GM18909 (cell line): Measurements from ENCODE around the gene NTM.

ENCODE experiments used
- ATAC-seq: cut with Tn5 transposase; IDR thresholded peaks from one replicate; pipeline ENCODE4 v1.9.1; 2021; ENCODE audit warnings: mild to moderate bottlenecking; ENCODE audit not compliant: unreplicated experiment, poor library complexity

Gene NTM

DNA sequence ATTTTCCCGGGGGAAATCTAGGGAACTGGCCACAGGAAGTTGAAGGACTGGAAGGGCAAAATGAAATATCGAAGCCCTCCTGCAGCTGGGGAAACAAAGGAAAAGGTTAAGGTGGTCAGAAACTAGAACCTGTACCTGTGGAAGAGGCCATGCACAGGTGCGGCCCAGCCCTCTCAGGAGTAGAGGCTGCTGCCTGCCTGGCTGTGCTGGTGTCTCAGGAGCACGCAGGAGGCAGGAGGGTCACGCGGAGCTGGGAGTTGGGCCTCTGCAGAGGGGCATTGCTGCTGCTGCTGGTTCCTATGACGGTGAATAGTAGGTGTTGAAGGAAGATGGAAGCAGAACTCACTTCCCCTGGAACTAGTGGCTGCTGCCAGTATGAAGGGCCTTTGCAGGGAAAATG is 425.7 kb downstream of the NTM start:
- ATAC-seq: no peak

DNA sequence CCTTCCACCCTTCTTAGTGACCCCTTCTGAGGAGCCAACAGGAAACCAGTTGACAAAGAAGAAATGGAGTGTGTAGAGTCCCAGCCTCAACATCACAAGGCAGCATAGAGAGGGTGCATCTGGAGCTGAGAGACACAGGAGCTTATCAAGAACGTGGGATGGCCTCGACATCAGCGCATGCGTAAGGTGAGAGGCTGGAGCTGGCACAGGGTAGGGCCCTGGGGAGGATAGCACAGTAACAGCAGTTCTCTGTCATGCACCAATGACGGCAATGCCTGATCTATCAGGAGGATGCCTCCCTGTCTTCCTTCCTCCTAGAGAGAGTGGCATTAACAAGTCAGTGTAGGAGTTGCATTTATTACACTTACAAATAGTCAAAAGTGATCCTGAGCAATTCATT is 426.1 kb downstream of the NTM start:
- no peak for ATAC-seq

DNA sequence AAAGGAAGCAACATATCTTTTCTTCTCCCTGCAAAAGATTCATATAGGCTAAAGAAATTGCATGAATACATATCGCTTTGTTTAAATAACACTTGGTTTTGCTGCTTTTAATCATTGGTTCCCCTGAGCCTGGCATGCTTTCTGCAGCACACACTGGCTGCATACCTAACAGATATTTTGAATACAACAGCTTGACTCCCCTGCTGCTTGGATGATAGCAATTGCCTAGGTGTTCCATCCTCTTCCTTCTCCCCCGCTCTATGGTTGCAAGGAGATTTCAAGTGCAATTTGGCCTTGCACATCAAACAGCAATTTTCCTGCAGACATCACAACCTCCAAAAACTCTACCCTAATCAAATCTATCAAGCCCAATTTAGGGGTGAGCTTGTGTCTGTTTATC is 430.0 kb downstream of the NTM start:
- no peak for ATAC-seq

DNA sequence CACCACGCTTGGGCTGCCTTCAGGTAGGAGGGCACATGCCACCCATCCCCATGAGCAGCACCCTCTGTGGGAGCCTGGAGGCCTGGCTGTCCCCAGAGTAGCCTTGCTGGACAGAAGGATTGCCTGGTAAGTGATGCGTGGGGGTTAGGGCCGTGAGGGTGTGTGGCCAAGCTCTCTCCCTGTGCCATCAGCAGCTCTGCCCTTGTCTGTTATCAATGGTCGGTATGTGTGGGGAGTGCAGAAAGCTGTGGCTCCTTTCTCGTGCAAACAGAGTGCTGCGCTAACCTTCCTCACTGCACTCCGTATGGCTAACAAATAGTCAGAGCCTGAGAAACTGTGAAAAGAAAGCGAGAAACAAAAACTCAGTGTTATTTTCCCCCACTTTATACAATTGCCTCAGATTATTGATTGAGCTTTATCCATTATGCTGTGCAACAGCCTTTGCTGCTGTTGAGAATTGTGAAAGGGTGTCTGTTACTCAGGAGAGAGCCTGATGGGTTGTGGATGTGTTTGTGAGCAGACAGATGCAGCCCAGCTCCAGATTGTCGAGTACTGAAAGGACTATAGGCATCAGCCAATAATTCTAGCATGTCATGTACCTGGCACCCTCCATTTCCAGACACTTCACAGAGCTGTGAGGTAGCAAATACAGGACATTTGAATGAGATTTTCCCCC is 432.2 kb downstream of the NTM start:
- no peak for ATAC-seq

DNA sequence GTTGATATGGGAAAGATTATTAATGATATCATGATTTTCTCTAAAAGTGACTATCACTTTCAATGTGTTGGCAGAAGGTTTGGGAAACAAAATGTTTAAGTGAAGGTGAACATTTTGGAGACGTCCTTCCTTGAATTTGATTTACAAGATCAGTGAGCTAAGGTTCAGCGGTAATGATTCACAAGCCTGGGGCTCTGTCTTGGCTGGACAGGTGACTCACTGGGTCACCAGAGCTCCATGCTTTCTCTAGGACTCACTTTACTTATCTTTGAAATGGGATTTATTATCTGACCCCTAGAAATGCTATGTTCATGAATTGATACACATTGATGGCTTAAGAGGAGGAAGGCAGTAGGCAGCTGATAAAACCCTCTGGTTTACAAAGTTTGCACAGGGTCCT is 437.5 kb downstream of the NTM start:
- no peak for ATAC-seq

DNA sequence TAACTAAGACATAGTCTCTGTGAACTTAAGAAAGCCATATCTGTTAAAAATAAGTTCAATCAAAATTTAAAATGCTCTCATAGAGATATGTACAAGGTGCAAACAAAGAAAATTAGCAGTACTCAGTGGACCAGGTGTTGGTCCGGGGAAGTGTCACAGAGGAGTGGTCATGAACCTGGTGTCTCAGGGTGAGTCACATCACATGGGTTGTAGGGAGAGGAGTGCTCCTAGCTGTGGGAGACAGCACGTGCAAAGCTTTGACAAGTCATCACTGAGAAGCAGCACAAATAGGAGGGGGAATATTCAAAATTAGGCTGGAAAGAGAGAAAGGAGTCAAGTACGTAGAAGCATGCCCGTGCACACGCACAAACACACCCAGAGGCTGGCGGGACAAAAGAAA is 438.1 kb downstream of the NTM start:
- no peak for ATAC-seq

DNA sequence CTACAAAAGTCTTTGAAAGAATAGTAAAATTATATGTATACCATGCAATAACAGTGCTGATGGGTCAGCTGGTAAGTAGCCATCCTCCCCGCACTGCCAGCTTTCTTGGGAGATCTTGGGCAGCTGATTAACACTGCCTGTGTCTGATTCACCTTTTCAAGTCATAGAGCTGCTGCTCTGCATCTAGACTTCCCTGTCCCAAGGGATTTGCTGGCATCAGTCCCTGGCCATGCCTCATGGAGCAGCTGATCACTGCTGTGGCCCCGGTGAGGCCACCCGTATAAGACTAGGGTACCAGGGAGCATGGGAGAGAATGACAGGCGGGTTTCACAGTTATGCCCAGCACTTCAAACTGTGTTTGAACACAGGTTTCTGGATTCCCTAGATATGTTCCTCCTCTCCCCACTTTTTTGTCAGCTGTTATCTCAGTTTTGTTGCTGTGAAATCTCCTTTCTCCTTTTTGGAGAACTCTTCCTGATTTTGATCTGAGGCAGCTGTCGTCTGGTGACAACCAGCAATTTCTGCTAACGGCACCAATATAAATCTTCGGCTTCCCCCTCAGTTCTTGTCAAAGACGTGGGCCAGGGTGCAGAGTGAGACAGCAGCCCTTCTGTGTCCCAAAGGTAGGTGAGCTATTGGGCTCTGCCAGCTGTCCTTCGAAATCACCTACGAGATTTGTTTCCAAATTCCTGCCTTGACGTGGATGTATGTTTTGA is 438.9 kb downstream of the NTM start:
- no peak for ATAC-seq

DNA sequence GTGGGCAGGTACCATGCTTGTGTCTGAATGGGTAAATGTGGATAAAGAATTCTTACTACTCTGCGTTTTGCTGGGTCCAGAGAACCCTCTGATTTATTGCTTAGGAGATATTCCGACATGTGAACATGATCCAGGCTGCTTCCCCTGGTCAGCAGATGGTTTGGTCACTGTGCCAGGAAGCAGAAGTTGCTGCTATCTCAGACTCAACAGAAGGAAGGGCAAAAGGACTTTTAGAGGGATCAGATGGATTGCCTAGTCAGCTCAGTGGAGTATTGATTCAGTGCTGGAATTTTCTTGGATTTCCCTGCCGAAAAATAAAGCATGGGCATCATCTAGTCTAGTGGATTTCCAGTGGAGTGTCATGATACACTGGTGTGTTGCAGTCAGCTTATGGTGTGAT is 440.1 kb downstream of the NTM start:
- no peak for ATAC-seq

DNA sequence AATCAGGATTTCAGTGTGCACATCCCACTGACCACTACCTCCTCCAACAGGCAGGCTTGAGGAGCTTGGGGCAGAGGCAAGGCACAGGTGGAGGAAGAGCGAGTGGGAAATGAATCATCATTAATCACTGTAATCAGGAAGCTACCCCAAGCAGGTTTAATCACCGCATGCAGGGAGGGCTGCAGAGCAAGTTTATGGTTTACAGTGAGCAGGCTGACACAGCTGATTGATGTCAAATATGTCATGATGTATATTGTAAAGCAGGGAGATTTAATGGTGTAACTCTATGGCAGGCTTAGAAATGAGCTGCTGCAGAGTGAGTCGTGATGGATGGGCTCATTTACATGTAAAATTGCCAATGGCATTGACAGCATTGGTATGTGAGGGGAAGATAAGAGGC is 441.0 kb downstream of the NTM start:
- ATAC-seq: no peak

DNA sequence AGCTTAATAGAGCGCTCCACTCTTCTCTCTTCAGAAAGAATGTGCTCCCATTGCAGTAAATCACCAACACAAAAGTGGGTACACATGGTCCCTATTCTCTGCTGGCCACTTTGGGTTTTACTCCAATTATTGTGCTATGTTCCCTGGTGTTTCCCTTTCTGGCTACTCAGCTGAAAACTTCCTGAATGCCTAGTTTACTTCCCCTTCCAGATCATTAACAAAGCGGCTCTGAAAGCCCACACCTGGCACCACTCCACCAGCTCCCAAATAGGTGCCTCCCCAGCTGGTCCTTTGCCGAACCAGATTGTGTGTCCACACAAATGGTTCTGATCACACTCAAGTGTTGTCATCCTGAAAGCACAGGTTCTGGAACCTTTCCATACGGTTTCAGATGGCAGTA is 443.7 kb downstream of the NTM start:
- ATAC-seq: no peak

DNA sequence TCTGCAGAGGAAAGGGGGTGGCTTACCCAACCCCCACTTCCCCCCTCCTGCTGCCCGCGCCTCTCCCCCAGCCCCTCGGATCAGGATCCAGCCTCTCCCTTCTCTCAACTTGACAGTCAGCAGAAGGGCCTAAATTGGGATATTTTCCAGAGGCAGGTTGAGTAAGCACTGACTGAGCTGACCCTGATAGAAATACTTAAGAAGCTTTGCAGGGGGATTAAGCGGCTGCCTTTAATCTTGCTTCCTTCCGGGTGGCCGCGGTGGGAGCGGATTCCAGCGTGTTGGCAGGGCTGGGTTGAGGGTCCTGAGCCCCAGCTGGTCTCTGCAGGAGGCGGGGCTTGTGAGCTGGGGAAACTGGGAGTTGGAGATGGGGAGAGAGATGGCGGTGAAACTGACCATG is 445.2 kb downstream of the NTM start:
- no peak for ATAC-seq

DNA sequence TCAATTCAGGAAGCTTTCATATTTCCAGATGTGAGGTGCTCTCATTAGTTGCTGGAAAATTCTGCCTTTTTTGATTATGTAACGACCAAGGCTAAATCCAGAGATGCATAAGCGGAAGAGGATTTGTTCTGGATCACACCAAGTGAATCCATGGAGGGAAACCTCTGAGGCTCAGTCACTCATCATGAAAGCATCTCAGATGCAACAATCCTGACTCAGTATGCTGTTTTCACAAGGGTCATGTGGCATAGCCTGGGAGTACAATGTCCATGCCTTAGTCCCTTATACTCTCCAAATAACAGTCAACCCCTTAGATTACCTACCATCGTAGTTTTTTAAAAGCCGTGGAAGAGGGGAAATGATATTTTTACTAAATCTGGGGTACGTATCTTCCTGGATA is 445.6 kb downstream of the NTM start:
- no peak for ATAC-seq

DNA sequence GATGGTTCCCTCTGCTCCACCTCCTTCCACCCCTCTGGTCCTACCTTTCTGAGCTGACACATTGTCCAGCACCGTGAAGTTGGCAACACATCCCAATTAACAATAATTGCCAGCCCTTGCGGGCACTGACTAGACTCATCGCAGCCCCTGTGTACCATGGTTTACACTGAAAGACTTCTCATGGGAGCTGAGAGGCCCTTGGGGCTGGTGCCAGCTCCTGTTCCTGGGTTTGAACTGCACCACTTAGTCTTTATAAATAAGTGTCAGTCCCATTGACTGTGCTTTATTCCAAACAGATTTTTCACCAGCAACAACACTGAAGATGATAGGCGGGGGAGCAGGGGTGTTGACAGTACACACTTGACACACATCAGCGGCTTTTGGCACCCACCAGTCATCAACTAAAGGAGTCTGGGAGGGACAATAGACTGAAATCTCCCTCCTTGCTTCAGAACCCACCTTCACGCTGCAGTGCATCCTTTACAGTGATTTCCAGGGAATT is 447.3 kb downstream of the NTM start:
- no peak for ATAC-seq

DNA sequence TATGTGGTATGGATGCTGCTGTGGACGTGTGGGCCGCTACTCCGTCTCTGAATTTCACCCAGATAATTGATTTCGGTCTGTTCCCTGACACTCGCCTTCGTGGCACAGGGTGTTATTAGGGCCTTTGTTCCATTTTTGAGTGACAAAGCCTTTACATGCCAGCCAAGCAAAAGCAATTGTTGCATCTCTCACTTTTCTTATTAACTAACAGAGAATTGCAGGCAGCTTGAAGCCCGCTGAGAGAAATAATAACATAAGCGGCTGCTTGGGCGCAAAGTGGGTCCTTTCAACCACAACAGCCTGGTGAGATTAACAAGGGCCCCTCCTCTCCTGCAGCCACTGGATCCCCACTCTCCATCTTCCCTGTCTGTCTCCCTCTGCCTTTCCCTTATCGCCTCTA is 449.4 kb downstream of the NTM start:
- ATAC-seq: no peak

DNA sequence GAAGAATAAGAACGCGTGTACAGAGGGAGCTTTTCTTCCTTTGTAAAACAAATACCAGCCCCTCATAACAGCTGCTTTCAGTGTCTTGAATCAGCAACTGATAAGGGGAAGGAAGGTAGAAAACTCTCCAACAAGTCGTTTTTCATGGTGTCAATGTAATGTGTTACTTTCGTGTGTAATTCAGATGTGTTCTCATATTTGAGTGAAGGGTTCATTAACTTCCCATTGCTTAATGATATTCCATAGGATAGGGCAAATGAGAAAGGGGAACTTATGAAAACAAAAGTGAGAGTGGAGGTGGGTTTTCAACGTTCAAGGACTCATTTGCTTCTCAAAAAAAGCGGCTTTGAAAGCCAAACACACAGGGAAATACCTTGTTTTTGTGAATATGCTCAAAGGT is 452.1 kb downstream of the NTM start:
- ATAC-seq: no peak

DNA sequence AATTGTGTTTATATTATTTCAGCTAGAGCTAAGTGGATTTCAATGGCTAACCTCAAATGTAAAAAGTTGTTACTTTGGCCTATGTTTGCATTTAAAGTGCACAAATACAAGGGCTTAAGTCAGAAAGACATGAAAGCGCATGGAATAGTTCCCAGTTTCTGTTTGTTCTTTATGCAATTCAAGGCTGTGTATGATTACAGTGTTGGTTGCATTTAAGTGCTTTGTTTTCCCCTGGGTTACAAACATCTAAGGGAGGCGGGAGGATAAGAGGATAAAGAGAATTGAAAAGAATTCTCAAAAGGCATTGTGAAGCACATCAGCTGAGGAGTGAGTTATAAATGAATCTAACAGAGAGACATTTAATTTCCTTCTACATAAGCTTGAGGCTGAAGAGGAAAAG is 453.4 kb downstream of the NTM start:
- ATAC-seq: no peak

DNA sequence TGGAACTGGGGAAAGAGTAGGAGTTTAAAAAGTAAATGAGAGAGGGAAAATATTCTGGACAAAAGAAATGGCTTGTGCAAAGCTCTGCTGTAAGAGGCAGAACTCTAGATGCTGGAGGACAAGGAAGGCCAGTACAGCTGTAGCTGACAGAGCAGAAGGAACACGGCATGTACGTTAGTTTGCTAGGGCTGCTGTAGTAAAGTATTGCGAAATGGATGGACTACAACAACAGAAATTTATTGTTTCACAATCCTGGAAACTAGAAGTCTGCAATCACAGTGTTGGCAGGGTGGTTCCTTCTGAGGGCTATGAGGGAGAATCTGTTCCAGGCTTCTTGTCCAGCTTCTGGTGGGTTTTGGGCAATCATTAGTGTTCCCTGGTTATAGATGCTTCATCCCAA is 454.4 kb downstream of the NTM start:
- ATAC-seq: no peak

DNA sequence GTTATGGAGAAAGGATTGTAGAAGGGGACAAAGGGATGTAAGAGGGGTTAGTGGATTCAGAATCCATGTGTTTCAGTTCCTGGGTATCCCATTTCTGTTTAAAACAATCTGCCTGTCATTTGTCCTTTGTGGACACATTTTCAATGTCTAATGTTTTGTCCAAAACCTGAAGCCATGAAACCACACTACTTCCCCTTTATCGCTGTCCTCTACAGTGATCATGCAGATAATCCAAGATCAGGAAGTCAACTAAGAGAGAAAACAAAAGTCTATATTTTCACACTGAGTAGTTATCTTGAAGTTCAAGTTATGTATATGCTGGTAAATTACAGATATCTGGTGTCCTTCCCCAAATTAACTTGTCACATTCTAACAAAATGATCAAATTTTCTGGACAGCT is 457.0 kb downstream of the NTM start:
- ATAC-seq: no peak

DNA sequence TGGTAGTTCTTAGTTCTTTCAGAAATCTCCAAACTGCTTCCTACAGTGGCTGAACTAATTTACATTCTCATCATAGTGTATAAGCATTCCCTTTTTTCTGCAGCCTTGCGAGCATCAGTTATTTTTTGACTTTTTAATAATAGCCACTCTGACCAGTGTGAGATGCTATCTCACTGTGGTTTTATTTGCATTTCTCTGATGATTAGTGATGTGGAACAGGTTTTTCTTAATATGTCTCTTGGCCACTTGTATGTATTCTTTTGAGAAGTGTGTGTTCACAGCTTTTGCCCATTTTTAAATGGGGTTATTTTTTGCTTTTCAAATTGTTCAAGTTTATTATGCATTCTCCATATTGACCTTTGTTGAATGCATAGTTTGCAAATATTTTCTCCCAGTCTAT is 459.3 kb downstream of the NTM start:
- ATAC-seq: no peak

DNA sequence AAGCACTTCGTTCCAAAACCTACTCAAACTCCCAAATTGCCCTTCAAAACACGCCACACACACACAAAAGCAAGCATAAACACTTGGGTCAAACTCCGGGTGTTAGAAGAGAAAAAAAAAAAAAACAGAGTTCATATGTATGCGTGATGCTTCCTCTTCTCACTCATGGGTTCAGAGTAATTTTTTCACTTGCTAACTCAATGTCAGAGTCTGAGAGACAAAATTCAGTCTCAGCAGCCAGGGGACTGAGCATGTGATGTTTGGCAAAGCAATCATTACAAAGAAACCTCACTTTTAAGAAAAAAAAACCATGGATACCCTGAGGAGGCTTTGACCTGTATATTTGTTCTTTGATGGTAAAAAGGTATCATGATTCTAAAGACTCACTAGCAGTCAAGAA is 461.7 kb downstream of the NTM start:
- no peak for ATAC-seq

DNA sequence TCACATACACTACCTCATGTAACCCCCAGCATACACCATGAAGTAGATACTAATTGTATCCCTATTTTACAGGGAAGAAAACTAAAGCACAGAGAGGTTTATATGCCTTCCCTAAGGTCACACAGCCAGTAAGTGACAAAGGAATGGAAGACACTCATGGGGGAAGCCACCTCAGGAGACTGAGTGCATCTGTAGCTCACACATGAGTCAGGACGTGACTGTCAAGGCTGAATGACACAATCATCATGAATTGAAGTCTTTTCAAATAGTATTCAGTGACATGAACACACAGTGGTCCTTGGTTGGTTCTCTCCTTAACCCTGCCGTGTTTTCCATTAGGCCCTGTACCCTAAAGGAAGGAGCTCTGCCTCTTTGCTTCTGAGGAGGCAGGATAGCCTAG is 463.0 kb downstream of the NTM start:
- ATAC-seq: no peak

DNA sequence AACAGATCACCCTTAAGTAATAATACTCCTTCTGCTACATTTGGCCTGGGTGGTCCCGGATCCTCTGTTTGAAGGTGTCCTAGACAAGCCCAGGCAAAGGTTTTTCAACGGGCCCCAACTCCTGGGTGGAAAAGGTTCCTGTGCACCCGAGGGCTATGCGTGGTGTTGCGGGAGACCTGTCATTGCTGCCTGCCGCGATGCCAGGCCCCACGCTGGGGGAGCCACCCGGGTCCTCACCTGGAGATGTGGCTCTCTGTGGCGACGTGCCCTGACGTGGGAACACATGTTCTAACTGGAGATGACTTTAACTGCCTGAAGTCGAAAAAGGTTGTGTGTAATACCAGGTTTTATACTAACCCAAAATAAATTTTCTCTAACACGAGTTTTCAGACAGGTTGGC is 467.1 kb downstream of the NTM start:
- no peak for ATAC-seq
